Activated T-helper 2 cell treated with anti-CD3 and anti-CD28 coated beads, Interferon-gamma antibody, Interleukin-2, Interleukin-4, amounts not matched to agents 10 μg/mL and 5 μg/mL and 100 μg/mL, durations not matched to agents 14 hours and 24 hours and 36 hours (primary cell): ENCODE data around the gene PRICKLE2. TPM values are rescaled to one million over a fixed set of nuclear protein-coding genes. Genes with fewer than 3 reads are reported as not detected.

Experiments used
- DNase-seq: peaks from one replicate; pipeline ENCODE4 v3.0.0; 2021; ENCODE audit warnings: low spot score
- H3K27ac Mint-ChIP-seq: one replicate; pipeline ENCODE4 v1.8.0; 2021; ENCODE audit warnings: mixed read lengths
- H3K27me3 Mint-ChIP-seq: one replicate; pipeline ENCODE4 v1.8.0; 2021; ENCODE audit warnings: low read depth, mixed read lengths
- H3K36me3 Mint-ChIP-seq: one replicate; pipeline ENCODE4 v1.8.0; 2021; ENCODE audit warnings: low read depth, mixed read lengths
- H3K4me1 Mint-ChIP-seq: one replicate; pipeline ENCODE4 v1.8.0; 2021; ENCODE audit warnings: low read depth, mixed read lengths
- H3K4me3 Mint-ChIP-seq: one replicate; pipeline ENCODE4 v1.8.0; 2021; ENCODE audit warnings: low read depth, mild to moderate bottlenecking, moderate library complexity, mixed read lengths
- H3K9me3 Mint-ChIP-seq: one replicate; pipeline ENCODE4 v1.8.0; 2021; ENCODE audit warnings: mixed read lengths
- intact Hi-C: fragments of 100-400 bp; cut with micrococcal nuclease; formaldehyde crosslinking; loops from one replicate; pipeline ENCODE4 v1.15.1; 2023
- total RNA-seq: library from RNA; stranded (reverse); gene quantifications from 2 replicates; pipeline ENCODE4 v1.2.3, GENCODE V29; 2022

The PRICKLE2 gene
- total RNA-seq, 1 donor from 2014 or later, result not detected

DNA sequence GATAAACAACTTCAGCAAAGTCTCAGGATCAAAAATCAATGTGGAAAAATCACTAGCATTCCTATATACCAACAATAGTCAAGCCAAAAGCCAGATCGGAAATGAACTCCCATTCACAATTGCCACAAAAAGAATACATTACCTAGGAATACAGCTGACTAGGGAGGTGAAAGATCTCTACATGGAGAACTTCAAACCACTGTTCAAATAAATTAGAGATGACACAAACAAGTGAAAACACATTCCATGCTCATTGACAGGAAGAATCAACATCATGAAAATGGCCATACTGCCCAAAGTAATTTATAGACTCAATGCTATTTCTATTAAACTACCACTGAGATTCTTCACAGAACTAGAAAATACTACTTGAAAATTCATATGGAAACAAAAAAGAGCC lies 107.8 kb downstream of the PRICKLE2 start:
- H3K4me1 Mint-ChIP-seq, result no peaks in the 10 kb centered on the region
- no peak overlapping the region for H3K4me3 Mint-ChIP-seq
- H3K27me3 Mint-ChIP-seq, result peaks cover 2% of the 10 kb centered on the region
- no peak for DNase-seq
- intact Hi-C loops, result no loop called here
- H3K9me3 Mint-ChIP-seq, result peaks cover 4% of the 10 kb centered on the region
- H3K27ac Mint-ChIP-seq, result no peak overlapping the region
- no peaks in the 10 kb centered on the region for H3K36me3 Mint-ChIP-seq

DNA sequence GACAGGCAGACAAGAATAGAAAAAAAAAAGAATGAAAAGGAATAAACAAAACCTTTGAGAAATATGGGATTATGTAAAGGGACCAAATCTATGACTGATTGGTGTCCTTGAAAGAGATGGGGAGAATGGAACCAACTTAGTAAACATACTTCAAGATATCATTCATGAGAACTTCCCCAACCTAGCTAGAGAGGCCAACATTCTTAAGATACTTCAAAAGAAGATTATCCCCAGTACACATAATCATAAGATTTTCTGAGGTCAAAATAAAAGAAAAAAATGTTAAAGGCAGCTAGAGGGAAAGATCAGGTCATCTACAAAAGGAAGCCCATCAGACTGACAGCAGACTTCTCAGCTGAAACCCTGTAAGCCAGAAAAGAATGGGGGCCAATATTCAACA lies 110.6 kb downstream of the PRICKLE2 start:
- Mint-ChIP-seq H3K9me3 (peaks cover 4% of the 10 kb centered on the region), H3K4me3 (no peak overlapping the region), H3K27ac (no peak overlapping the region), H3K36me3 (no peaks in the 10 kb centered on the region), H3K27me3 (peaks cover 2% of the 10 kb centered on the region), H3K4me1 (no peaks in the 10 kb centered on the region)
- intact Hi-C loops, result no loop called here
- DNase-seq, result no peak

DNA sequence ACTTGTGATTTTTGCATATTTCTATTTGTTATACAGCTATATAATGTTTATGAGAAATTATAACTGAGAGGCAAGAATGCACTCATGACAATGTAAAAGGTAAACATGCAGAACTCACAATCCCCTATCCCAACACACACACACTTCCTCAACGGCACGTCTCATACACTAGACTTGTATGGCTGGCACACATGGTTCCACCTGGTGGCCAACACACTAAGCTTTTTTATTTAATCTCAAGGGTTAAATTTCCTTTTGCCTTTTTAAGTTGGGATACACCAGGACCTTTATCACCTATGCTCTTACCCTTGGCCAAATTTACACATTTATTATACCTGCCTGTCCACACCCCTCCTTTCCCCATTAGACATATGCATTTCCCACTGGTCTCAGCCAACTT lies 113.4 kb downstream of the PRICKLE2 start:
- intact Hi-C loops, result no loop called here
- no peaks in the 10 kb centered on the region for H3K36me3 Mint-ChIP-seq
- peaks cover 2% of the 10 kb centered on the region for H3K27me3 Mint-ChIP-seq
- H3K9me3 Mint-ChIP-seq, result no peaks in the 10 kb centered on the region
- H3K27ac Mint-ChIP-seq, result no peak overlapping the region
- no peaks in the 10 kb centered on the region for H3K4me1 Mint-ChIP-seq
- no peak overlapping the region for H3K4me3 Mint-ChIP-seq
- DNase-seq, result no peak

DNA sequence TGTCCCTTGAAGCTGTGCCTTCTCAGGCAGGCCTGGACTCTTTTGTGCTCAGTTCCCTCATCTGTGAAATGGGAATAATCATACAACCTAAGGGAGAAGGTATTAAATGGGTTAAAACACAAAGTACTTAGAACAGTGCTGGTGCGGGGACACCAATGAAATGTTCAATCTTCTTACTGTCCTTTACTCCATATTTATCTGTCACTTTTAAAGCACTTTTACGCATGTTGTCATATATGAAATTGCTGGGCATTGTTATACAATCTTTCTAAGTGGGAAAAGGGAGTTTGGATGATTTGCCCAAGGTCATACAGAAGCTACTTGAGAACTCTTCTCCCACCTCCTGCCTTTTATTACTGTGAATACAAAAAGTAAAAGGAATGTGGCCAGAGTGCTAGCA lies 114.2 kb downstream of the PRICKLE2 start:
- no peak overlapping the region for H3K27ac Mint-ChIP-seq
- intact Hi-C loops, result no loop called here
- H3K9me3 Mint-ChIP-seq, result no peaks in the 10 kb centered on the region
- no peaks in the 10 kb centered on the region for H3K36me3 Mint-ChIP-seq
- H3K27me3 Mint-ChIP-seq, result no peaks in the 10 kb centered on the region
- H3K4me3 Mint-ChIP-seq, result no peak overlapping the region
- no peak for DNase-seq
- no peaks in the 10 kb centered on the region for H3K4me1 Mint-ChIP-seq

DNA sequence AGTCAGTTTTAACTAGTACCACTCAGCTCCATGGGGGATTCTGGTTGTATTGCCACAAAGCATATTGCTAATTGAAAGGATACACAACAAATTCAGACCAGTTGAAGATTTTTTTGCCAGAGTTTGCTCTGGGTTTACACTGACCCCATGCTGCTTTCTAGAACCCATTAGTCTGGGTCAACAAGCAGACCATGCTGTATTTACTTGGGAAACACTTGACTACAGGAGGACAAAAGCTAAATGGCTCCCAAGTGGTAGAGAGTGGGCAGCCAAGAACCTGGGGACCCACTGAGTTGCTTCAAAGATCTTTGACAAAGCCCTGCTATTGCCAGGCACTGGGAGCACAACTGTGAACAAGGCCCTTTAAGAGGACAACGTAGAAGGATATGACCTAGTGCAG lies 115.2 kb downstream of the PRICKLE2 start:
- intact Hi-C loops, result no loop called here
- no peak for DNase-seq
- Mint-ChIP-seq H3K27me3 (no peaks in the 10 kb centered on the region), H3K4me1 (no peaks in the 10 kb centered on the region), H3K36me3 (no peaks in the 10 kb centered on the region), H3K4me3 (no peak overlapping the region), H3K9me3 (no peaks in the 10 kb centered on the region), H3K27ac (no peak overlapping the region)

DNA sequence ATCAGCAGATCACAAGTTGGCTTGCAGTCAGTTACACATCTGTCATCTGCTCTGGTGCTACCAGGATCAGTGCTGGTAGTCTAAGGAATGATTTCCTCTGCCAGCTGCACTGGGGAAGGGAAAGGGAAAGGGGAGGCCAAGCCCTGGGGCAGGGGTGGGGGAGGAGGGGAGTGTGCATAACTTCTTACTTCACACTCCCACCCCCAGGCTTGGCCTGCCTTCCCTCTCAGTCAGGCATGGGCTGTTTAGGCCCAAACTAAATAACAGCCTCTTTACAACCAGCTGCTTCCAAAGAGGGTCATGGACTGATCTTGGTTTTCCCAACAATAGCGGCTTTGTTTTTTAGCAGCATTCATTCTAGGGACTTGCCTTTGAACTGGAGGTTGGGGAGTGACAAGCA lies 115.8 kb downstream of the PRICKLE2 start:
- no peak for DNase-seq
- Mint-ChIP-seq H3K27ac (no peak overlapping the region), H3K27me3 (no peaks in the 10 kb centered on the region), H3K4me1 (no peaks in the 10 kb centered on the region), H3K9me3 (no peaks in the 10 kb centered on the region), H3K4me3 (no peak overlapping the region), H3K36me3 (no peaks in the 10 kb centered on the region)
- intact Hi-C loops, result no loop called here

DNA sequence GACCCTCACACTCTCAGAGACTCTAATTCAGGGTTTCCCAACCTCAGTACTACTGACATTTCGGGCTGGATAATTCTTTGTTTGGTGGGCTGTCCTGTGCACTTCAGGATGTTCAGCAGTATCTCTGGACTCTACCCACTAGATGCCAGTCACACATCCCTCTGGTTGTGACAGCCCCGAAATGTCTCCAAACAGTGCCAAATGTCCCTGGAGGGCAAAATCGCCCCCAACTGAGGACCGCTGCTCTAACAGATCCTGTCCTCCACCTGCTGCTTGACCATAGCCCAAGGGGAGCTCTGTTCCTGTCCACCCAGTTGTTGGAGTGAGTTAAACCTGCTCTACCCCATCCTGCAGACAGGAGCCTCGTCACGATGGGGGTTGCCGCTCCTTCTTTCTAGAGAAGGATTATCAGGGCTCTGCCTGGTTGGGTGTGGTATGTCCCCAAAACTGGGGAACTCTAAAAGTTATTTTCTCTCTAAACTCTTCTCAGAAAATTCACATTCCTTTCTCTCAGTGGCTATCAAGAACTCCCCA lies 116.4 kb downstream of the PRICKLE2 start:
- no peaks in the 10 kb centered on the region for H3K4me1 Mint-ChIP-seq
- DNase-seq, result no peak
- H3K9me3 Mint-ChIP-seq, result no peaks in the 10 kb centered on the region
- H3K36me3 Mint-ChIP-seq, result no peaks in the 10 kb centered on the region
- no peaks in the 10 kb centered on the region for H3K27me3 Mint-ChIP-seq
- no peak overlapping the region for H3K27ac Mint-ChIP-seq
- intact Hi-C loops, result no loop called here
- H3K4me3 Mint-ChIP-seq, result no peak overlapping the region

DNA sequence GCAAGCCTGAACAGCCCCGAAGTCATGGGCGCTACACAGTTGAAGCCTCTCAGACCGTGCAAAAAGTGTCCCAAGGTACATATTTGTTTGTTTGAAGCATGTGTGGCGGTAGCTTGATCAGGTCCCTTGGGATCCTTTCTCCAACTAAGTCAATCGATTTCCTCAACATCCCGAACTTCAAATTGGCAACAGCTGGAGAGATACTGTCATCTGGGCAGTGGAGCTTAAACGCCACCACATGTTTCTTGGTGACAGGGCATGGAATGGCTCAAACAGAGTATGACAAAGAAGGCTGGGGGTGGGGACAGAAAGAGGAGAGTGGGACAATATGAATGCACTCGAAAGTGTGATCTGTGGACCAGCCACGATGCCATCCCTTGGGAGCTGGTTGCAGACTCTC lies 117.0 kb downstream of the PRICKLE2 start:
- Mint-ChIP-seq H3K27me3 (no peaks in the 10 kb centered on the region), H3K4me3 (no peak overlapping the region), H3K36me3 (no peaks in the 10 kb centered on the region), H3K4me1 (no peaks in the 10 kb centered on the region), H3K9me3 (no peaks in the 10 kb centered on the region), H3K27ac (no peak overlapping the region)
- DNase-seq, result no peak
- intact Hi-C loops, result no loop called here

DNA sequence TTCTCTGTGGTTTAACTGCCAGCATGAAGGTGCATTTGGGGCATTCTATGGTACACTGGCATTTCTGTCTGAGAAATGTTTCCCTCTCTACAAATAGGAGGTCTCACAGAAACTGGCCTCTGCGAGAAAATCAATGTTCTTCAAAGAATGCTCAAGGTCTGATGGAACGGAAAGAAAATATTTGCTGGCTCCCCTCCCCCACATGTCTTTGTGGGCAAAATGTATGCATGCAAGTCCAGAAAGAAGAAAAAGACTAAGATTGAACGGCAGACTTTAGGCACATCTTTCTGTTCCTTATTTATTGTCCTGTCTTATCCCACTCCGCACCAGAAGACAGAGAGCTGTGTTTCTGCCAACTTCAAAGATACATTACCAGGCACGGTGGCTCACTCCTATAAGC lies 118.1 kb downstream of the PRICKLE2 start:
- Mint-ChIP-seq H3K4me3 (no peak overlapping the region), H3K4me1 (no peaks in the 10 kb centered on the region), H3K9me3 (no peaks in the 10 kb centered on the region), H3K27ac (no peak overlapping the region), H3K36me3 (no peaks in the 10 kb centered on the region), H3K27me3 (no peaks in the 10 kb centered on the region)
- DNase-seq, result no peak
- intact Hi-C loops, result no loop called here

DNA sequence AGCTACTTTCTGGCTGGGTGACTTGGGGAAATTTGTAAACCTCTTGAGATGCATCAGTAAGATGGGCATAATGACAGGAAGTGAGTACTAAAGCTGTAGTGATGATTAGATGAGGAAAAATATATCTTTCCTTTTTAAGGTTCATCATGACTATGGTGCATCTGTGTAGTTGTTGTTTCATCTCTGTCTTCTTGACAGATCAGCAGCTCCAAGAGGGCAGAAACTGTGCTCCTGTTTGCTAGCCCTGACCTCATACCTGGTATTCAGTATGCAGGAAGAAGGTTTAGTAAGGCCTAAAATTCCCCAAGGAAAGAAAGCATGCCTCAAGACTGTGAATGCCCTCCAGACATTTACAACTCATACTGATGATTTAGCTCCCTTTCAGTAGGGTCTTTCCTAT lies 119.5 kb downstream of the PRICKLE2 start:
- Mint-ChIP-seq H3K4me3 (no peak overlapping the region), H3K9me3 (no peaks in the 10 kb centered on the region), H3K27me3 (peaks cover 3% of the 10 kb centered on the region), H3K36me3 (no peaks in the 10 kb centered on the region), H3K4me1 (no peaks in the 10 kb centered on the region), H3K27ac (no peak overlapping the region)
- DNase-seq, result no peak
- intact Hi-C loops, result no loop called here

DNA sequence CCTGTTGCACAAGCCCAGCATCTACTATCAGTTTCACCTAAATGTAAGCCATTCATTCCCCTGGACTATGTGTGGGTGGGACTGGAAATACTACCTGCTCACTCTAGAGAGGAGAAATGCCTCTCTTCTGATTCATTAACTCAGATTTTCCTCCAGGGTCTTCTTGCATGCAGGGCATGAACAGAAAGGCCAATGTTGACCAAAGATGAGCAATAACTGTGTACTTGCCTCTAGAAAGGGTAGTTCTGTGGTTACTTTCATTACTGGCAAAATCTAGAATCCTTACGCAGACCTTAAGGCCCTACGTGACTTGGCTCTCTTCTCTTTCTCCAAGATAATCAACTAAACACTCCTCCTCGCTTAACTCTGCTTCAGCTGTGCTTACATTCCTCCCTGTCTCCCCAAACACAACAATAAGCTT lies 120.6 kb downstream of the PRICKLE2 start:
- H3K9me3 Mint-ChIP-seq, result no peaks in the 10 kb centered on the region
- H3K36me3 Mint-ChIP-seq, result no peaks in the 10 kb centered on the region
- DNase-seq, result no peak
- peaks cover 3% of the 10 kb centered on the region for H3K27me3 Mint-ChIP-seq
- H3K27ac Mint-ChIP-seq, result no peak overlapping the region
- intact Hi-C loops, result no loop called here
- no peak overlapping the region for H3K4me3 Mint-ChIP-seq
- no peaks in the 10 kb centered on the region for H3K4me1 Mint-ChIP-seq

DNA sequence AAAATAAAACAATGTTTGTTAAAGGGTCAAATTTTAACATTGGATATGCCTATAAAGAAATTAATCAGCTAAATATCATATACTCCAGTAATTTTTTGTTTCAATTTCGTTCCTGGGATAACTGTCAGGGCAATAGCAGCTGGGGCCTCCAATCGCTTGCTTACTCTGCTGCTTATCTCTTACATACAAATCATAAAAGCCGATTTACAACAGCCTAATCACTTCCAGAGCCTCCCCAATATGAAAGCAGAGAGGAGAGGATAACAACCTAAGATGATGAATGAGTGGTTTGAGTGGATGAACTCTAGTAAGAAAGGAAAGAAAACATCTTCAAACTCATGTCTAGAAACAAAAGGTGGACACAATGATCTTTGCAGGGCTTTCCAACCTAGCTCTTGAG lies 121.3 kb downstream of the PRICKLE2 start:
- peaks cover 3% of the 10 kb centered on the region for H3K27me3 Mint-ChIP-seq
- intact Hi-C loops, result no loop called here

DNA sequence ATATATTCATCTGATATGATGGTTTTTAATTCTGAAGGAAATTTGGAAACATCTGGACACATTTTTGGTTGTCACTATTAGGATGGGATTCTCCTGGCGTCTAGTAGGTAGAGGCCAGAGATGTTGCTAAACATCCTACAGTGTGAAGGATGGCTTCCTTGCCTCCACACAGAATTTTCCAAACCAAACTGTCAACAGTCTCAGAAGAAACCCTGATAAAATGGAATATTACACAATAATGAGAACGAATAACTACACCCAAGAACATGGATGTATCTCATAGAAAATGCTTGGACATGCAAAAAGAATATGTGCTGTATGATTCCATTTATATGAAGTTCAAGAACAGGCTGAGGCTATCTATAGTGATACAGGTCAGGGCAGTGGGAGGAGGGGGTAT lies 122.1 kb downstream of the PRICKLE2 start:
- Mint-ChIP-seq H3K27ac (no peak overlapping the region), H3K4me3 (no peak overlapping the region), H3K4me1 (no peaks in the 10 kb centered on the region), H3K9me3 (no peaks in the 10 kb centered on the region), H3K27me3 (peaks cover 3% of the 10 kb centered on the region), H3K36me3 (no peaks in the 10 kb centered on the region)
- no peak for DNase-seq
- intact Hi-C loops, result no loop called here

More for the DNA sequence above, 121.3 kb downstream of the PRICKLE2 start:
- H3K27ac Mint-ChIP-seq, result no peak overlapping the region
- H3K4me1 Mint-ChIP-seq, result no peaks in the 10 kb centered on the region
- no peaks in the 10 kb centered on the region for H3K9me3 Mint-ChIP-seq
- DNase-seq, result no peak
- no peaks in the 10 kb centered on the region for H3K36me3 Mint-ChIP-seq
- H3K4me3 Mint-ChIP-seq, result no peak overlapping the region

DNA sequence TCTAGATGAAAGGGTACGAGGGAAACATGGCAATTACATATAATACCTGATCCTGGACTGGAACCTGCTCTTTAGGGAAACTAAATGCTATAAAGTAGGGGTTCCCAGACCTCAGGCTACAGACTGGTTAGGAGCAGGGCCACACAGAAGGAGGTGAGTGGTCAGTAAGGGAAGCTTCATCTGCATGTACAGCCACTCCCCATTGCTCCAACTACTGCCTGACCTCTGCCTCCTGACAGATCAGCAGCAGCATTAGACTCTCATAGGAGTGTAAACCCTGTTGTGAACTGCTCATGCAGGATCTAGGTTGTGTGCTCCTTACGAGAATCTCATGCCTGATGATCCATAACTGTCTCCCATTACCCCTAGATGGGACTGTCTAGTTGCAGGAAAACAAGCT lies 123.1 kb downstream of the PRICKLE2 start:
- Mint-ChIP-seq H3K27me3 (peaks cover 3% of the 10 kb centered on the region), H3K4me3 (no peak overlapping the region), H3K9me3 (no peaks in the 10 kb centered on the region), H3K4me1 (no peaks in the 10 kb centered on the region), H3K36me3 (no peaks in the 10 kb centered on the region), H3K27ac (no peak overlapping the region)
- no peak for DNase-seq
- intact Hi-C loops, result no loop called here
